HS-27A (cell line): Measurements from ENCODE around the gene LY6G6F.

ENCODE experiments used
- DNase-seq: peaks from one replicate; pipeline ENCODE4 v3.0.0-alpha.2; 2012; ENCODE audit warnings: low read depth, missing footprints

Gene LY6G6F

DNA sequence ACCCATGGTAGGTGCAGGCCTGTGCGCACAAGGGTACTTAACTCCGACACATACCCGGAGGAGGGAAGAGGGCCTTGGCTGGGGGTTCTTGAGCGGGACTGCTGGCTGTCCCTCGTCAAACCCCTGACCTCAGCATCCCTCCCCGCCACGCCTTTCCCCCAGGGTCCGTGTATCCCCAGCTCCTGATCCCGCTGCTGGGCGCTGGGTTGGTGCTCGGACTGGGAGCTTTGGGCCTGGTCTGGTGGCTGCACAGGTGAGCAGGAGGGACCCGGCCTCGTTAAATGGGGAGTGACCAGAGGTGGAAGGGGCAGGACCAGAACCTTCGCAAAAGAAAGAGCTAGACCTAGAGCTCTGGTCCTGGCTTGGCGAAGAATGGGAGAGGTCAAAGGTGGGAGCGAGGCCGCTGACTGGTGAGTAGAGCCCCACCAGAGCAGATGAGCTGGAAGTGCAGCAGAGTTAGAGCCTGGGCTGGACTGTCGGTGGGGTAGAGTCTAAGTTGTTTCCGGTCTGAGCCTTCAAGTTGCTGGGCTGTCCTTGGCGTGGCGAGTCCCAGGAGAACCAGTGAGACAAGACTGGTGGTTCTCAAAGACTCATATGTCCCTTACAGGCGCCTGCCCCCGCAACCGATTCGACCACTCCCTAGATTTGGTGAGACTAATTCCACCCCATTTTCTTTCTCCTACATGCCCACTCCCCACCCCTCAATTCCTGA lies 17.5 kb downstream of the LY6G6F start:
- no peak for DNase-seq

DNA sequence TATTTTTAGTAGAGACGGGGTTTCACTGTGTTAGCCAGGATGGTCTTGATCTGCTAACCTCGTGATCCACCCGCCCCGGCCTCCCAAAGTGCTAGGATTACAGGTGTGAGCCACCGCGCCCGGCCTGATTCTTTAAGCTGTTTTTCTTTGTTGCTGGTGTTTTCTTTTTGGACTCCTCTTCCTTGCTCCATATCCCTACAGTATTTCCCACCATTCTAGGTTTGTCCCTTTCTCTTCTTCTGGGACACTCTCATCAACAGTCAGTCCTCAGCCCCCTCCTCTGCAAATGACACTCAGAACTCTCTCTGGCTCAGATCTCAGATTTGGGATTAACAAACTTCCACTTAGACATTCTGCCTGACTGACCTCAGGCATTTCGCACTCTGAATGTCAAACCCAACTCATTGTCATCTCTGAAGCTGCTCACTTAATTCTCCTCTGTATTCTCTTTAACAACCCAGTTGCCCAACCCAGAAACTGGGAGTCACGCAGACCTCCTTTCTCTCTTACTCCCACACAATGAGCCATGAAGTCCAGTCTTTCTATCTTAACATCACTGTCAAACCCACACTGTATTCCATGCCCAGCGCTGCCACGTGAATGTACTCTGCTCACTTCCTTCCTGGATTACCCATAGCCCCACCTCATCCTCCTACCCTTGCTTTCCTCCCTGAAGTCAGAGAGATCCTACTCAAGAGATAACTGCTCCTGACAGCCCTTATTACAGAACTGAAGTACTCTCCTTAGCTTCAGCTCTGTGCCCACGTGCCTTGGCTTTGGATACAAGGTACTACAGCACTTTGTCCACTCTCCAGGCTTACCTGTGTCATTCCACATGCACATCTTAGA lies 19.1 kb downstream of the LY6G6F start:
- DNase-seq: no peak

DNA sequence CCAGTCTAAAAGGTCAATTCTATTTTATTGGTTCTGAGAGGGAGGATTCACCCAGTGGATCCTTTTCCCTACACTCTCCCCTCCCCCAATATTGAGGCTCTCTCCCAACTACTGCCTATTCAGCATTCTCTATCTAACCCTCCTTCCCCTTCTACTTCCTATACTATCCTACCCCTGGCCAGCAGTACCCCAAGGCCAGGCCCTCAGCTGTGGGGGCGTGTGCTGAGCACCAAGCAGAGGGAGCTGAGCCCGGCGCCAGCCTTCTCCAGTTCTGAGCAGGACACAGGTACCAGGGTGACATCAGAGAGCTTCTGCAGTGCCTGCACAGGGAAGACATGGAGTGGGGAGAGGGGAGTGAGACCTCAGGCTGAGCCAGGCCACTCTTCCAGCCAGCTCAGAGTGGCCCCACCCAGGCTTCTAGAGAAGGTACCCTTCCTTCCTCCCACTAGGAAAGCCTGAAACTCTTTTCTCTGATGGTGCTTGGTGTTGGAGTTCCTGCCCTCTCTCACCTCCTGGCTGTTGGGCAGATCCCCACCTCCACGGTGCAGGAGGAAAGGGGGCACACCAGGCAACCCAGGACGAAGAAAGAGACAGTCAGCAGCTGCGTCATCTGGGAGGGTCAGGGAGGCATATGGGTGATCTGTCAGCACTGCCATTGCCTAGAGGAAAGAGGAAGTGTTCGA lies 20.5 kb downstream of the LY6G6F start:
- DNase-seq: no peak

- DNase-seq: no peak
Observed at GRCh38 chr6:31727717-31728671, 21.3 kb downstream of the LY6G6F start.

- DNase-seq: no peak
Observed at GRCh38 chr6:31728767-31729514, 22.3 kb downstream of the LY6G6F start, which contains the start of gene DDAH2. TSS of gene DDAH2 (minus strand) at chr6:31729299. CDS start at chr6:31729161, 138 bp downstream.

GRCh38 chr6:31729515-31729978 lies 22.9 kb downstream of the LY6G6F start:
- DNase-seq: peak; percentile 88

DNA sequence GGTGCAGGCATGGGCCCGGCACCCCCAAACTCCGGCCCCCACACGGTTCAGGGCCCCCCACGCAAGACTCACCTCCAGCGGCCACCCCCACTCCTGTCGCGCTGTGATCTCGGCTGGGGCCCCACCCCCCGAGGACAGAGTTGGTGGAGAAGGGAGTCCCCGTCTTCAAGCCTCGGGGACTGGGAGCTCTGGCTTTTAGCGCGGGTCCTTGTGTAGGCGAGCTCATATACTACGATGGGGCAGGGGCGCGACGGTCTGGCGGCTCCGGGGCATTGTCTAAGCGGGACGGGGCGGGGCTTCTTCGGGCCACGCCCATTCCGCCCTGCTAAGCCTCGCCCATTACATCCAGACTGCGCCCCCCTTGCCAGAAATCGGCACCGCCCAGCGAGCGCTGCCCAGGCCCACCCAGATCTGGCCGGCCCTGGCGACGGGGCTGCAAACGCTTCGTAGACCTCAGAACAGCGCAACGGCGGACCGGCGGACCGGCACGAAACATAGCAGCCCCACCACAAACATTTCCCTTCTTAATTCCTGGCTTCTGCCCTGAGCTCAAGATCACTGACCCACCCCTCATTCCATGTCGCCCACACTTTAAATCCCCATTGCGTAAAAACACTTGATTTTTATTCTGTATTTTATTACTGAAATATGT lies 23.4 kb downstream of the LY6G6F start:
- DNase-seq: no peak

- no peak for DNase-seq
Observed at GRCh38 chr6:31730631-31731086, 24.0 kb downstream of the LY6G6F start.

- DNase-seq: no peak
Observed at GRCh38 chr6:31732029-31732428, 25.4 kb downstream of the LY6G6F start.

GRCh38 chr6:31733734-31734133 lies 27.1 kb downstream of the LY6G6F start:
- no peak for DNase-seq

DNA sequence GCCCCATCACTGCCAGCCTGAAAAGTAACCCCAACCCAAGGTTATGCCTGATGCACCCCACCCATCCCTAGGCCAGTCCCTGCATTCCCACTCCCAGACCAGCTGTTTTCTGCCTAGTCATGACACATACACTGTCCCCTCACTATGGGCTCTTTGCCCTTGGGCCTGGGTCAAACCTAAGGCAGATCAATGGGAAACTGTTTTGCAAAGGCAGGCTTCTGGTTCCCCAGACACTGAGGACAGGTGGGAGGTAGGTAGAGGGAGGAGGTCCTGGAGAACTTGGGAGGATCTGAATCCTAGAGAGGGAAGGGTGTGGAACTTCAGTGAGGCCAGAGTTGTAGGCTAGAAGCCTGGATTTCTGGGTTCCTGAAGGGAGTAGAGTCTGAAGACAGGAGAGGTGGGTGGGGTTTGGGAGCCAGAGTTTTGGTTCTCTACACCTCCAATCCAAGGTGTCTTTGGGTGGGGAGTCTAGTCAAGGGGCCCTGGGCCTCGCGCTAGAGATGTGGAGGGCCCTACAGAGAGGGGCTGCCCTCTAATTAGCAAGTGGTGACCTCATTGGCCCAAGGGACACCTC lies 27.7 kb downstream of the LY6G6F start:
- DNase-seq: no peak

DNA sequence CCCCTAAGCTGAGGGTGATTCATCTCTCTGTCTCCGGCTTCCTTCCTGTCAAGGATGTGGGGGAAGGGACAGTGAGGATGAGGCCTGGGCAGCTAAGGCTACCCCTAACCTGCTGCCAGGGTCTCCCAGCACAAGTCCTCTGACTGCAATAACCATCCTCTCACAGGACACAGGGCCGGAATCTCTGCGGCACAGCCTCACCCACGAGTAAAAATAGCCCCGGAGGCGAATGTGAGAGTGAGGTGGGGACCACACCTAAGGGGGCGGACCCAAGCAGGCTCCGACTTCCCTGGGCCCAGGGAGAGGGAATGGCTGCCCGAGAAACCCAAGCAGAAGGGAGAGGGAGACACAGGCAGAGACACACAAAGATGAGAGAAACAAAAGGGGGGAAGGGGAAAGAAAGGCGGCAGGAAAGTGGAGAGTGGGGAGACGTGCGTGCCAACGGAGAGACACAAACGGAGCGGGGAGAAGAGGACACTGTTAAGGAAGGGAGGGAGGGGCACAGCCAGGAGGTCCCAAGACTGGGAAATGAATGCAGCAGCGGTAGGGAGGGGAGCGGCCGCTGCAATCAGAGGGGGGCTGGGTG lies 28.2 kb downstream of the LY6G6F start:
- DNase-seq: peak; percentile 66

- DNase-seq: peak; percentile 68
Observed at GRCh38 chr6:31736021-31736767, 29.5 kb downstream of the LY6G6F start, which contains the start of gene CLIC1. TSS of gene CLIC1 (minus strand) at chr6:31736530. CDS start at chr6:31736300, 230 bp downstream.

- DNase-seq: no peak
Observed at GRCh38 chr6:31736768-31737314, 30.2 kb downstream of the LY6G6F start.

DNA sequence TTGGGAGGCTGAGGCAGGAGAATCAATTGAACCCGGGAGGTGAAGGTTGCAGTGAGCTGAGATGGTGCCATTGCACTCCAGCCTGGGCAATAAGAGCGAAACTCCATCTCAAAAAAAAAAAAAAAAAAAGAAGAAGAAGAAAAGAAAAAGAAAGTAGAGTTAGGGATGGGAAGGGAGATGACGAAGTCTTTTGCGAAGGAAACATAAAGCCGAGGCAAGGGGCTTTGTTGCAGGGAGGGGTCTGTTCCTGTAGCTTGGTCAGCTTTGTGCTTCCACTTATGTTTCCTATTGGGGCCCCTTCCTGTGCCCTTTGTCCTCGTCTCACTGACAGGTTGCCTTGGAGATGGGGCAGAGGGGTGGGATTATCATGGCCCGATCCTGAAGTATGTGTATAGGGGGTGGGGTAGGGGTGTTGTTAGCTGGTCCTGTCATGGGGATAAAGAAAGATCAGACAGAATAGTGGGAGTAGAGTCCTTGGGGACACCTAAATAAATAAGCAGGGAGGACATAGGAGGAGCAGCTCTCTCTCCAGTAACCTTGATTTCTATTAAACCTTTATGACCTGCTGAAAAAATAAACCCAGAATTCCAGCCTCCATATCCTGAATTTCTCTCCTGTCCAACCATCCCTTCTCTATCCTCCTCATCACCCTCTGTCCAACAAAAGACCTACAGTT lies 30.8 kb downstream of the LY6G6F start:
- no peak for DNase-seq

- DNase-seq: peak; percentile 56
Observed at GRCh38 chr6:31737991-31738979, 31.6 kb downstream of the LY6G6F start.
